Measurements from ENCODE around the gene STRIP1.

DNA sequence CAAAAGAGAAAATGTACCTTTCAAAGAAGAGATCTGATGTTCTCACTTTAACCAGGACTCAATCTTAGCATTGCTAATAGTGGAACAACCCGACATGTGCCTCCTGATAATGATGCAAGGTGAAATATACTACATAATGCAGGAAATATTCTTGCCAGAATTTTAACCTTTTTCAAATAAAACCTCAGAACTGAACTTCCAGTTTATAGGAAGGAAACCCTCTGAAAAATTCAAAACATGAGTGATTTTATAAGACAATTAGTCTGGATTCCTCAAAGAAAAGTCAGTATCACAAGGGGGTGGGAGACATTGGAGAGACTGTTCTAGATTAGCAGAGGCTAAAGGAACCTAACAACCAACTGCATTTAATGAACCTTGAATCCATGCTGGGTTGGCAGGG, 31.7 kb upstream of the STRIP1 start:
- TF ChIP-seq, protein P1, sequence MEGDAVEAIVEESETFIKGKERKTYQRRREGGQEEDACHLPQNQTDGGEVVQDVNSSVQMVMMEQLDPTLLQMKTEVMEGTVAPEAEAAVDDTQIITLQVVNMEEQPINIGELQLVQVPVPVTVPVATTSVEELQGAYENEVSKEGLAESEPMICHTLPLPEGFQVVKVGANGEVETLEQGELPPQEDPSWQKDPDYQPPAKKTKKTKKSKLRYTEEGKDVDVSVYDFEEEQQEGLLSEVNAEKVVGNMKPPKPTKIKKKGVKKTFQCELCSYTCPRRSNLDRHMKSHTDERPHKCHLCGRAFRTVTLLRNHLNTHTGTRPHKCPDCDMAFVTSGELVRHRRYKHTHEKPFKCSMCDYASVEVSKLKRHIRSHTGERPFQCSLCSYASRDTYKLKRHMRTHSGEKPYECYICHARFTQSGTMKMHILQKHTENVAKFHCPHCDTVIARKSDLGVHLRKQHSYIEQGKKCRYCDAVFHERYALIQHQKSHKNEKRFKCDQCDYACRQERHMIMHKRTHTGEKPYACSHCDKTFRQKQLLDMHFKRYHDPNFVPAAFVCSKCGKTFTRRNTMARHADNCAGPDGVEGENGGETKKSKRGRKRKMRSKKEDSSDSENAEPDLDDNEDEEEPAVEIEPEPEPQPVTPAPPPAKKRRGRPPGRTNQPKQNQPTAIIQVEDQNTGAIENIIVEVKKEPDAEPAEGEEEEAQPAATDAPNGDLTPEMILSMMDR (conservative IDR thresholded peaks at IDR 0.05), result no peak
- TF ChIP-seq EZH2 (IDR thresholded peaks at IDR 0.05; ENCODE audit: low read depth), result no peak

All from PC-9 (cell line).